Uterus (tissue), 2 donors: ENCODE results near the gene ZPLD1.

ENCODE experiments used
- POLR2A ChIP-seq, 2 donors: fragments of 450-650 bp; IDR thresholded peaks; one replicate each; pipeline ENCODE4 v1.6.1; 2016; ENCODE audit warnings: antibody characterized with exemption in 2 of 2, mild to moderate bottlenecking in 1 of 2, moderate library complexity in 1 of 2
- TF ChIP-seq, protein P1 (sequence below), 4 experiments: fragments of 200-600 bp in 2 of 4; fragments of 450-650 bp in 2 of 4; sonication (generic) in 2 of 4; IDR thresholded peaks; one replicate each; pipeline ENCODE4 v1.5.1; 2016 to 2019; ENCODE audit warnings: antibody characterized with exemption in 4 of 4, mild to moderate bottlenecking in 2 of 4, moderate library complexity in 1 of 4

DNA sequence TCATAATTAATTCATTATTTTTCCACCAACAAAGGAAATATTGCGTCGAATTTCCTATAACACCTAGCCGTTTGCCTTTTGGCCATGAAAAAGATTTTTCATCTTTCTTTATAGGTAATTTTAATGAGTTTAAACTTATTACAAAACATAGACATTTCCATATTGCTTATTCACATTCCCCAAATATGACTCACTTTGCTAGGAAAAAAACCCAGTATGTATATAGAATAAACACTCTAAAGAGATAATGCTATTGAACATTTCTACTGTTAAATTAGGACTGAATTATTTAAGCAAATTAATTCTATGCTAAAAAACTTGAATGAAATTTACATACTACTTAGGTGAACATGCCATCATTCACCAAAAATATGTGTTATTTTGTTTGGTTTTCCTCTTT, 16.2 kb downstream of the ZPLD1 start:
- TF ChIP-seq, protein P1, sequence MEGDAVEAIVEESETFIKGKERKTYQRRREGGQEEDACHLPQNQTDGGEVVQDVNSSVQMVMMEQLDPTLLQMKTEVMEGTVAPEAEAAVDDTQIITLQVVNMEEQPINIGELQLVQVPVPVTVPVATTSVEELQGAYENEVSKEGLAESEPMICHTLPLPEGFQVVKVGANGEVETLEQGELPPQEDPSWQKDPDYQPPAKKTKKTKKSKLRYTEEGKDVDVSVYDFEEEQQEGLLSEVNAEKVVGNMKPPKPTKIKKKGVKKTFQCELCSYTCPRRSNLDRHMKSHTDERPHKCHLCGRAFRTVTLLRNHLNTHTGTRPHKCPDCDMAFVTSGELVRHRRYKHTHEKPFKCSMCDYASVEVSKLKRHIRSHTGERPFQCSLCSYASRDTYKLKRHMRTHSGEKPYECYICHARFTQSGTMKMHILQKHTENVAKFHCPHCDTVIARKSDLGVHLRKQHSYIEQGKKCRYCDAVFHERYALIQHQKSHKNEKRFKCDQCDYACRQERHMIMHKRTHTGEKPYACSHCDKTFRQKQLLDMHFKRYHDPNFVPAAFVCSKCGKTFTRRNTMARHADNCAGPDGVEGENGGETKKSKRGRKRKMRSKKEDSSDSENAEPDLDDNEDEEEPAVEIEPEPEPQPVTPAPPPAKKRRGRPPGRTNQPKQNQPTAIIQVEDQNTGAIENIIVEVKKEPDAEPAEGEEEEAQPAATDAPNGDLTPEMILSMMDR (IDR thresholded peaks at IDR 0.05): no peak
- no peak for TF ChIP-seq POLR2A (IDR thresholded peaks at IDR 0.05)
